Activated CD4-positive, alpha-beta T cell treated with anti-CD3 and anti-CD28 coated beads, Interleukin-2, amount 50 U/mL, for 24 hours (primary cell): ENCODE data around the gene TEC.

Source experiments
- DNase-seq, 2 donors: peaks; one replicate each; pipeline ENCODE4 v3.0.0-alpha.2; 2020; ENCODE audit warnings: low read depth in 1 of 2, low spot score in 1 of 2

Gene TEC

GRCh38 chr4:48270523-48270897, 872 bp upstream of the TEC start:
- no peak for DNase-seq

DNA sequence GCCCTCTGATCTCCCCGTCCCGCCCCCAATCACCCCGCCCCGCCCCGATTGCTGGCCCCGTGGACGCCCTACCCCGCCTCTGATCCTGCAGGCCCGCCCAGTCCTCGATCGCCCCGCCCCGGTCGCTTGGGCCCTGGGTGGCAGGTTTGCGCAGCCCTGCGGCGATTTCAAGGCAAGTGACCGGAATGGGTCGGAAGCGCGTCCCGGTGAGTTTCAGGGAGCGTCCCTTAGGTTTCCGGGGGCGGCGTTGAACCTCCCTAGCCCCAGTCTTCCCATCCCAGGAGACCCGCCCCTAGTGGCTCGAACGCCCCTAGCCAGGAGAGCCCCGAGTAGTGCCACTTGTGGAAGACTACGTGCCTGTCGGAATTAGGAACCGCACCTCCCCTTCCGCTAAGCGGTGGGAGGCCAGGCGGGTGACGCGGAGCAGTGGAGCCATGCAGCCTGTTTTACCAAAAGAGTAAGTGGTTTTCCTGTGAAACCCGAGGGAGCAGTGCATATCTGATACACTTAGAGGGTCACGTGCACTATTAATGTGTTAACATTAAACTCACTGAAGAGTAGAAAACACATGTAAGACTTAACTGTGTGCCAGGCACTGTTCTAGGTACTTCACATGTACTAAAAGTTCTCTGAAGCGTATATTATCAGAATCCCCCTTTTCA, 354 bp upstream of the TEC start:
- peak; percentile 83 for DNase-seq

GRCh38 chr4:48267574-48267973, 2.1 kb downstream of the TEC start:
- DNase-seq, result no peak

DNA sequence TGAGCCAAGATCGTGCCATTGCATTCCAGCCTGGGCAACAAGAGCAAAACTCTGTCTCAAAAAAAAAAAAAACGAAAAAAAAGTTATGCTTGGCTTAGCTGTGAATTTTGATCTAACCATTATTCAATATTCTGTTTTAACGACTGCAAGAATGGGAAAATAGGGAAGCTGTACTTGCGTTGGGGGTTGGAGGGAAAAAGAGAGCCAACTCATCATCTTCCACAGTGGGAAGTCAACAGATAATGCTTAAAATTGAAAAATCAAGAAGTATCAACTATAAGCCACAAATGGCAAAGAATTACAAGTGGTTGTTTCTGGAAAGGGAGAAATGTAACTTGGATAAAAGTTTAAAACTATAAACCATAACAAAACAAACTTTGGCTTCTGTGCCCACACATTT, 2.9 kb downstream of the TEC start:
- no peak for DNase-seq

GRCh38 chr4:48262926-48263325, 6.7 kb downstream of the TEC start:
- no peak for DNase-seq

DNA sequence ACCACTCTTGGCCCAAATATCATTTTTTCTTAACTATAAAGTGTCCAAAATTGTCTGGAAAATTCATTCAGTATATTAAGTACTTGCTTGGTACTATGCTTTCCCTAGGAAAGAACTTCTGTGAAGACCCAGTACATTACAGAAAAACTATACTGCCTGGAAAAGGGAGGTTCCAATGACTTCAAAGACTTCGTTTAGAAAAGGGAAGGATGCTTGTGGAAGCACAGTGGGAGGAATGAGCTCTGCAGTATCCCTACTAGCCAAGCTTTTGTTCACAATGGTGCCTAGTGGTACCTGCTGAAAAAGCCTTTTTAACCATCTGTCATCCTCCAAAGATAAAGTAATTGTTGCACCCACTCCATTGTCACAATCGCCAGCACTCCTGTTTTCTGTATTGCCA, 7.2 kb downstream of the TEC start:
- DNase-seq, result no peak

GRCh38 chr4:48261281-48261680, 8.4 kb downstream of the TEC start:
- no peak for DNase-seq

DNA sequence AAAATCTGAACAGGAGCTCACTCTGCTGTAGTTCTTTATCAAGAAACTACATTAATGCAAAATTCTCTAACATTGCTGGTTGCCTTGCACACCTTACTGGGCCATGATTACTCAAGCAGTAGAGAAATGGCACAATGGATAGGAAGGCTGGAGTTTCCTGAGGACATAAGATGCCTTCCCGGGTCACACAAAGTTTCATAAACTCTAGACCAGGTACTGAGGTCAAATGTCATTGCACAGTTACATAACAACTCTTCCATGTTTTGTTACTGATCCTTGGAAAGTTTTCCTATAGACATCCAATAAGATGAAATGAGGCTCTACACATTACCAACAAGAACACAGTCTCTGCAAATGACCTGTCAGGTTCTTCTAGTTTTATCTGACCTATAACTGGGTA, 9.9 kb downstream of the TEC start:
- no peak for DNase-seq

GRCh38 chr4:48258845-48259397, 10.7 kb downstream of the TEC start:
- no peak for DNase-seq

GRCh38 chr4:48255959-48256342, 13.7 kb downstream of the TEC start:
- DNase-seq, result no peak

DNA sequence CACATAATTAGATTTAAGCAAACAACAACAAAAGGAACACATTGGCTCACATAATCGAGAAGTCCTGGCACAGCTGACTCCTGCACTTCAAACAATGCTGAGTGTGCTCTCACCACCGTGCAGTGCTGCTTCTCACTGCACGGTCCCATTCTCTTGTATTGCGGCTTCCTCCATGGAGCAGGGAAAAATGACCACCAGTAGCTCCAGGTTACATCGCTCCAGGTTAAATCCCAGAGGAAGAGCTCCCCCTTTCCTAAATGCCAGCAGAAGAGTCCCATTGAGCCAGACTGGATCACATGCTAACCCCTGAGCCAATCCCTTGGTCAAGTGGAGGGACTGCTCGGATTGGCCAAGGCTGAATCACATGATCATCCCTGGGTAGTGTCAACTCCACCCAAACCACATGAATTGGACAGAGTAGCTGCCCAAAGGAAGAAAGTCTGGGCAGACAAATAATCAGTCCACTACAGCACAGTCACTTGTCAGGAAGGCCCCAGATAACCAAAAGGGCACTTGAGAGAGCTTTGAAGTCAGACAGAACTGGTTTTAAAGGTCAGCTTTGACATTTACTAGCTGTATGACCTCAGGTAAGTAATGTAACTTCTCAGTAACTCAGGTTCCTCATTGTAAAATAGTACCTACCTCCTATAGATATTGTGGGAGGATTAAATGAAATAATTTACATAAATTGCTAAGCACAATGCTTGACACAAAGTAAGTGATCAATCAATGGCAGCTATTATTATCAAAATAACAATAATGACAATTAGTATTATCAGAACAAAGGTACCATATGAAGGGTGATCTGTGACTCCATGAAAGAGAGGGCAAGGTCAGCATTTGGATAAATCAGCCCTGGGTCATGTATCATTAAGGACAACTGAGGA, 14.3 kb downstream of the TEC start:
- DNase-seq, result no peak

DNA sequence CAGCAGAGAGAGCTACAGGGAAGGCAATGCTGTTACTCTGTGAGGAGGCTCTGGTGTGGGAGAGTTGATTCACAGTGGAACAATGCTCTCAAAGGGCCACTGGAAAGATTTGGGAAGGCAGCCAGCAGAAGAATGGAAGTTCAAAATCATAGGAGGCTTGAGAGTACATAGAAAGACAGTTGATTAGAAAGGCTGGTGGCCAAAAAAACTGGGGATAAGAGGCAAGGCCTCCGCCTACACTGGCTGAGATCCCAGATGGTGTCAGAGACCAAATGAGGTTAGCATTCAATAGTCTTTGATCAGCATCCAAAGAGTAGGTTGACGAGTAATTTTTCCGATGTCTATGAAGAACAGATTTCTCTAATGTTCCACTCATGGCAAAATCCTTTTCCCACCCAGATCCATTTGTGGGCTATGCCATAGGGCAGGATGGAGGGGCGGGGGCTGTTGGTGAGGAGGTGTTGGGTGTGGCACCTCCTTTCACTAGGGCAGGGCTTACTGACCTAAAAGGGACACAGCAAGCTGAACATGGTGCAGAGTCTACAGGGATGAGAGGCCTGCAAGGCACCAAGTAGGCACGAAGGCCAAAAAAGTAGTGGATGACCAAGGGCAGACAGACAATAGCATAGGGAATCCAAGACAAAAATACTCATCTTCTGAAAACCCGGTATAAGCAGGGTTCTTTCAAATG, 15.1 kb downstream of the TEC start:
- no peak for DNase-seq

GRCh38 chr4:48252313-48252712, 17.3 kb downstream of the TEC start:
- no peak for DNase-seq

- DNase-seq, result no peak
Observed at GRCh38 chr4:48250980-48251379, 18.7 kb downstream of the TEC start.

DNA sequence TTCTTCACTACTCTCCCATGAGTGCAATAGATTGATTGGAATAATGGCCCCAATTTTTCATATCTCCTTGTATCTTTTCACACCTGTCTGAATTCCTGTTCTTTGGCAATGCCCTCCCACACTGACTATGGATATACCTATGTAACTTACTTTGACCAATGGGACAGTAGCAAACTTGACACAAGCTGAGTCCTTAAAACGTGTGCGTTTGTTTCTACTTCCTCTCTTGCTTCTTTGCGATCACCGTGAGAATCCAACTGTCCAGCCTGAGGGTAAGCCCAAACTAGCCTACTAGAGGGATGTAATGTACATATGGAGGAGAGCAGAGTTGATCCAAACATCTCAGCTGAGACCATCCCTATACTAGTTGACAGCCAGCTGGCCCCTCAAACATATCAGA, 19.3 kb downstream of the TEC start:
- no peak for DNase-seq

DNA sequence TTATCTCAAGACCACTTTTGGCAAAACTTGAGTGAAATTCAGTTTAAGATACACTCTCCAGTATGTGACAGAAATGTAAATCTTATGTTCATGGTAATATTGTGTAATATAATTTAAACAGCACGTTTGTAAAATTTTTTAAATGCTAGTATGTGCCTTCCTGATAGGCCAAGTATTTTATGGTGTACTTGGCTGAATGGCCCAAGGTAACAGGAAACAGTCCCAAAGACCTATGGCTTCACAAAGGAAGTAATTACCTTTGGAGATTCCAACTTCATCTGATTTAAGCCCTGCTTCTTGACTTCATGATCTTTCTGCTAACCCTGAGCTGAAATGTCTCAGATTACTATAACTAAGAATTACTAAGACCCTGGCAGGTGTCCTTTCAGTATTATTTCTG, 20.3 kb downstream of the TEC start:
- DNase-seq, result no peak

- no peak for DNase-seq
Observed at GRCh38 chr4:48248559-48248953, 21.1 kb downstream of the TEC start.

- DNase-seq, result no peak
Observed at GRCh38 chr4:48247878-48248558, 21.6 kb downstream of the TEC start.

GRCh38 chr4:48247142-48247877, 22.3 kb downstream of the TEC start:
- DNase-seq, result no peak

GRCh38 chr4:48244665-48245064, 25.0 kb downstream of the TEC start:
- no peak for DNase-seq

DNA sequence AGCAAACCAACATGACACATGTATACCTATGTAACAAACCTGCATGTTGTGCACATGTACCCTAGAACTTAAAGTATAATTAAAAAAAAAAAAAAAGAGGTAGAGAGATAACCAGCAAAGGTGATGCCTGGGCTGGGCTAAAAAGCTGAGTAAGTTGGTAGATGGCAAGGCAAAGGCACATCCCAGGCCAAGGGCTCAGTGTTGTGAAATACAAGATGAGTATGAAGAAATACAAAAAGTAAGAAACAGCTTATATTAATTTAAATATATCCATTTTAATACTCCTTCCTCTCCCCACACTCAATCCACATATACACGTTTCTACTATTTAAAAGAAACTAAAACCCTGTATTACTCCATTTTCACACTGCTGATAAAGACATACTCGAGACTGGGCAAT, 25.8 kb downstream of the TEC start:
- DNase-seq, result no peak
